Measurements from ENCODE around the gene PMM1. TPM values are rescaled to one million over a fixed set of nuclear protein-coding genes. Genes with fewer than 3 reads are reported as not detected.
A peak's percentile ranks its signal among the peaks of the same experiment; 100 is the strongest.

PMM1 gene
- total RNA-seq, 1 donor from 2014 or later, result 30.8 TPM

- peaks cover 3% of the 10 kb centered on the region for H3K36me3 Mint-ChIP-seq (ENCODE audit: low read depth)
- no peak for TF ChIP-seq CTCF (conservative IDR thresholded peaks at IDR 0.05)
- H3K27ac Mint-ChIP-seq (ENCODE audit: unreplicated experiment), result peak overlapping the region; percentile 50
- H3K4me3 Mint-ChIP-seq, result no peak overlapping the region
- DNase-seq (ENCODE audit: low read depth, low spot score), result no peak
- no peaks in the 10 kb centered on the region for H3K27me3 Mint-ChIP-seq (ENCODE audit: low read depth)
- H3K4me1 Mint-ChIP-seq, result peaks cover 10% of the 10 kb centered on the region
- H3K9me3 Mint-ChIP-seq, result no peaks in the 10 kb centered on the region
Measured at GRCh38 chr22:41579297-41579996, 10.2 kb downstream of the PMM1 start.

DNA sequence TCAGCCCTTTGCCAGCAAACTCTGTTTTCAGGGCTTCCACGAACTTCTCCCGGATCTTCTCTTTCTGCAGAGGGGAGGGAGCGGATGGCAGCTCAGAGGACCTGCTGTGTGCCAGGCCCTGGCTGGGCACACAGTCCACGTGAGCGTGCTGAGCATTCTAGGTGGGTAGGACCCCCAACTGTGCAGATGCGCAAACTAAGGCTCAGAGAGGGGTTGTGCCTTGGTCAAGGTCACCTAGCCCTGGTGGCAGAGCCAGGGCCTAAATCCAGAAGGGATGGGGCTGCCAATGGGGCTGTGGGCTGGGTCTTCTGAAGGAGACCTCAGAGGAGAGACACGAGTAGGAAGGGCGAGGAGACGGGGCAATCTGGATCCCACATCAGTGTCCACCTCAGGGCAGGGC lies 10.8 kb downstream of the PMM1 start:
- Mint-ChIP-seq H3K27me3 (ENCODE audit: low read depth) (no peaks in the 10 kb centered on the region), H3K27ac (ENCODE audit: unreplicated experiment) (no peak overlapping the region), H3K9me3 (no peaks in the 10 kb centered on the region), H3K36me3 (ENCODE audit: low read depth) (peaks cover 3% of the 10 kb centered on the region), H3K4me3 (no peak overlapping the region), H3K4me1 (peaks cover 10% of the 10 kb centered on the region)
- DNase-seq (ENCODE audit: low read depth, low spot score), result no peak
- no peak for TF ChIP-seq CTCF (conservative IDR thresholded peaks at IDR 0.05)

DNA sequence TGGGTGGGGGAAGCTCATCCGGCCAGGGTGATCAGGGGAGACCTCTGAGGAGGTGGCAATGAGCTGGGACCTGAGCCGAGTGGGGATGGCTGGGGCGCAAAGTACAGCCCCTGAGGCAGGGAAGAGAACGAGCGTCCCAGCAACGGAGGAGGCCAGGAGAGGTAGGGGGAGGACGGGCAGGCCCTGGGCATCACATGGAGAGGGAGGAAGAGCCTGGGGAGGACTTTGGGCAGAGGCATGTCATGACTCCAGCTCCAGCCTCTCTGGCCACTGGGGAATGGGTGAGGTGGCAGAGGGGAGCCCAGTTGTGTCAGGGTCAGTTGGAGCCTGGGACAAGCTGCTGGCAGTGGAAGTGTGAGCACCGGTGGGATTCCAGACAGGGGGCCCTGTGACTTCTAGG lies 11.5 kb downstream of the PMM1 start:
- DNase-seq (ENCODE audit: low read depth, low spot score), result no peak
- no peaks in the 10 kb centered on the region for H3K9me3 Mint-ChIP-seq
- peak overlapping the region; percentile 57 for H3K27ac Mint-ChIP-seq (ENCODE audit: unreplicated experiment)
- peaks cover 10% of the 10 kb centered on the region for H3K4me1 Mint-ChIP-seq
- no peaks in the 10 kb centered on the region for H3K27me3 Mint-ChIP-seq (ENCODE audit: low read depth)
- H3K36me3 Mint-ChIP-seq (ENCODE audit: low read depth), result peaks cover 3% of the 10 kb centered on the region
- no peak overlapping the region for H3K4me3 Mint-ChIP-seq
- no peak for TF ChIP-seq CTCF (conservative IDR thresholded peaks at IDR 0.05)

GRCh38 chr22:41576877-41577276 lies 12.8 kb downstream of the PMM1 start:
- no peaks in the 10 kb centered on the region for H3K27me3 Mint-ChIP-seq (ENCODE audit: low read depth)
- peak overlapping the region; percentile 44 for H3K4me3 Mint-ChIP-seq
- H3K9me3 Mint-ChIP-seq, result no peaks in the 10 kb centered on the region
- no peak overlapping the region for H3K27ac Mint-ChIP-seq (ENCODE audit: unreplicated experiment)
- peaks cover 3% of the 10 kb centered on the region for H3K4me1 Mint-ChIP-seq
- H3K36me3 Mint-ChIP-seq (ENCODE audit: low read depth), result peaks cover 3% of the 10 kb centered on the region
- DNase-seq (ENCODE audit: low read depth, low spot score), result peak; percentile 48
- peak; percentile 62 for TF ChIP-seq CTCF (conservative IDR thresholded peaks at IDR 0.05)

GRCh38 chr22:41575533-41575932 lies 14.1 kb downstream of the PMM1 start:
- Mint-ChIP-seq H3K36me3 (ENCODE audit: low read depth) (peaks cover 3% of the 10 kb centered on the region), H3K4me1 (peaks cover 3% of the 10 kb centered on the region), H3K27me3 (ENCODE audit: low read depth) (no peaks in the 10 kb centered on the region), H3K9me3 (no peaks in the 10 kb centered on the region), H3K4me3 (peak overlapping the region; percentile 19), H3K27ac (ENCODE audit: unreplicated experiment) (no peak overlapping the region)
- no peak for DNase-seq (ENCODE audit: low read depth, low spot score)
- TF ChIP-seq CTCF (conservative IDR thresholded peaks at IDR 0.05), result no peak

Measured in neural crest cell (in vitro differentiated cells).